OCI-LY7 (cell line): ENCODE measurements around the gene MALRD1.

Experiments used
- EZH2phosphoT487 ChIP-seq: fragments of 200-600 bp; sonication (generic); IDR thresholded peaks from 2 replicates; pipeline ENCODE4 v1.6.1; 2018; ENCODE audit warnings: low read depth, borderline replicate concordance, mild to moderate bottlenecking, mixed run types, antibody characterized with exemption, low read length, moderate library complexity, mixed read lengths
- TF ChIP-seq, protein P1 (sequence below): fragments of 200-600 bp; sonication (generic); conservative IDR thresholded peaks from 2 replicates; pipeline ENCODE4 v1.5.1; 2014; ENCODE audit warnings: mild to moderate bottlenecking, antibody characterized with exemption, low read length, moderate library complexity, mixed read lengths

DNA sequence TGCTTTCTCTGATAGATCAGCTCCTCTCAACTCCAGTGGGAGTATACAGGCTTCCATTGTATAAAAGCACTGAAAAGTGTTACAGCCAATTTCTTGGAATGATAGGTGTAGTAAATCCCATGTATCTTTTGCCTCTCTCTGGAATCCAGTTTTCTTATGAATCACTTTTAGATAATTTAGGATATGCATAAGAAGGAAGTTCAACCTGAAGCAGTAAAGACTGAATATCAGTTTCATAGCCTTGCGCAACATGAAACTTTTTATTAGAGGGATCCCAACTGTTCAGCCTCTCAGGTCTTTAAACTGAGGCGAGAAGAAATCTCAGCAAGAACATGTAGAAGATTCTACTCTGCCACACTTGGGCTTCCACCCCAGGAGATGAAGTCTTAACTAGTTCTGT lies 280.0 kb downstream of the MALRD1 start:
- TF ChIP-seq, protein P1, sequence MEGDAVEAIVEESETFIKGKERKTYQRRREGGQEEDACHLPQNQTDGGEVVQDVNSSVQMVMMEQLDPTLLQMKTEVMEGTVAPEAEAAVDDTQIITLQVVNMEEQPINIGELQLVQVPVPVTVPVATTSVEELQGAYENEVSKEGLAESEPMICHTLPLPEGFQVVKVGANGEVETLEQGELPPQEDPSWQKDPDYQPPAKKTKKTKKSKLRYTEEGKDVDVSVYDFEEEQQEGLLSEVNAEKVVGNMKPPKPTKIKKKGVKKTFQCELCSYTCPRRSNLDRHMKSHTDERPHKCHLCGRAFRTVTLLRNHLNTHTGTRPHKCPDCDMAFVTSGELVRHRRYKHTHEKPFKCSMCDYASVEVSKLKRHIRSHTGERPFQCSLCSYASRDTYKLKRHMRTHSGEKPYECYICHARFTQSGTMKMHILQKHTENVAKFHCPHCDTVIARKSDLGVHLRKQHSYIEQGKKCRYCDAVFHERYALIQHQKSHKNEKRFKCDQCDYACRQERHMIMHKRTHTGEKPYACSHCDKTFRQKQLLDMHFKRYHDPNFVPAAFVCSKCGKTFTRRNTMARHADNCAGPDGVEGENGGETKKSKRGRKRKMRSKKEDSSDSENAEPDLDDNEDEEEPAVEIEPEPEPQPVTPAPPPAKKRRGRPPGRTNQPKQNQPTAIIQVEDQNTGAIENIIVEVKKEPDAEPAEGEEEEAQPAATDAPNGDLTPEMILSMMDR = no peak
- no peak for TF ChIP-seq EZH2phosphoT487
